ENCODE measurements around the gene OR10C1.

Gene OR10C1

DNA sequence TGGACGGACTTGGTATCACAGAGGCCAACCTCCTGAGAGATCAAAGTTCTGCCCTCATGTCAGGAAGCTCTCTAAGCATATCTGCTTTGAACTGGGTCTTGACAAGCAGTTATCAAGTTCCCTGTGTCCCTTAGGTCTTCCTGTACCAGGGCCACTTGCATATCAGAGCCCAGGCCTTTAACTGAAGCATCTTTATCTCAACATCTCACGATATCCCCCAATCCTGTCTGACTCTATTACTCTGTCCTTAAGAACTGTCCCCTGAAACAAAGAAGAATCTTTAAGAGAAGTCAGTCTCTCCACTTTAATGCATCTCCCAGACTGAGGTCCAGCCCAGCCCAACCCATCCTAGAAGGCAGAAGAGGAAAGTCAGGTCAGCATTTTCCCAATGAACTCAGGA, 40.5 kb downstream of the OR10C1 start:
- DNase-seq: no peak

DNA sequence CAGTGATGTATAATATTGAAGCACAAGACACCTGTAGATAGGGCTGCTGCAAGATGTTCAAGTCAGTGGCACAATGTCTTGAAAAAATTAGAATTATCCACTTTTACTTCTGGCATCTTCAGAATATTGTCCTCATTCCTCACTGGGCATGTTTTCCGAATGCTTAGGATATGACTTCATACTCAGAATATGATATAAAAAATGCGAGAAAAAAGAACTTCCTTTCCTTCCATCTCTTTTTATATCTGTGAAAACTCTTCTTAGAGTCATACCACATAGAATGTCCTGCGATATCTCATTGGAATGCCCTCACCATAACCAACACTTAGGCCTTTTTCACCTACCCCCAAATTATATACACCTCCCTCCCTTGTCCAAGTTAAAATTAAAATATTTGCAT, 44.1 kb downstream of the OR10C1 start:
- no peak for DNase-seq

DNA sequence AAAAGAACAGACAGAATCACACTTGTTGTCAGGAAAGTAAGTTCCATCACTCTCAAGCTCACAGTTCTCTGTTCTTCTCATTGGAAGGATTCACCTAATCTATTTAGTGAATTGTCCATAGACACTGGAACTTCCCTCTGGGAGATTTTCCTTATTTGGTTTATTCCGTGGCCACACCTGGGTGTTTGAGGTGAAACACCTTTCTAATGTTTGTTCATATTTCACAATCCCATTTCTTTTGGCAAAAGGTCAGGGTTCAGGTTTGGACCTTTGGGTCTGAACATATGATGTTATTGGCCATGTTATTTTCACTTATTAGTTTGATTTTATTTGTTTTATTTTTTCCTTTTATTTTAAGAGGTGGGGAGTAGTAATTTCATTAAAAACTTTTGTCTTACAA, 44.6 kb downstream of the OR10C1 start:
- DNase-seq: no peak

DNA sequence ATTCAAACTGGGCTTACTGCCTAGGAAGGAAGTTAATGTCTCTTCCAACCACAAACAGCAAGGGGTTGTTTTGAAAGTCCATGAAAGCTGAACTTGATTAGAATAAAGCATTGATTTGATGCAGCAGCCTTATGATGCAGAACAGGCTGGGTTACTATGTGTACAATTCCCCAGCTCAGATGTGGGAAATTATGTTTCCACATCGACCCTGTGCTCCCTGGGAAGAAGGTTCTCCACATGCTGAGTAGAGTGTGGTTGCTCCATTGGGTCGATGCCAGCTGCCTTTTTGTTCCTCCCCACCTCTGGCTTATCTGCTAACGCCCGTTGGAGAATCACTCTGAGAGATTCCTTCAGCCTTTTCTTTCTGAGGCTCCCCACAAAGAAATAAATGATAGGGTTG, 47.5 kb downstream of the OR10C1 start:
- no peak for DNase-seq

DNA sequence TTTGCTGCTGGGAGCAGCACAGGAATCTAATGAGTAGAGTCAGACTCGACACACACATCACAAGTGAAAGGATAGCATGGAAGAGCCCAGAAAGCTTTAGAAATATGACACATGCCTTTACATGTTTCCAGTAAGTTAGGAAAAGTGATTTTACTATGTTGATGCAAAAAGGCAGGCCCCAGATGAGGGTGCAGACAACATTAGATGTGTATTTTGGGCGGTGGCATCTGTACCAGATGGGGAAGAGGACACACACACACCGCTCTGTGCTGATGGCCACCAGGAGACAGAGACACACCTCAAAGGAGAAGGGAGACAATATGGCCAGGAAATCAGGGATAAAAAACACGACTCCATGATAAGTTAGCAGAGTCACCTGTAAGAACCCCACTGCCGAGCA, 48.0 kb downstream of the OR10C1 start:
- no peak for DNase-seq

DNA sequence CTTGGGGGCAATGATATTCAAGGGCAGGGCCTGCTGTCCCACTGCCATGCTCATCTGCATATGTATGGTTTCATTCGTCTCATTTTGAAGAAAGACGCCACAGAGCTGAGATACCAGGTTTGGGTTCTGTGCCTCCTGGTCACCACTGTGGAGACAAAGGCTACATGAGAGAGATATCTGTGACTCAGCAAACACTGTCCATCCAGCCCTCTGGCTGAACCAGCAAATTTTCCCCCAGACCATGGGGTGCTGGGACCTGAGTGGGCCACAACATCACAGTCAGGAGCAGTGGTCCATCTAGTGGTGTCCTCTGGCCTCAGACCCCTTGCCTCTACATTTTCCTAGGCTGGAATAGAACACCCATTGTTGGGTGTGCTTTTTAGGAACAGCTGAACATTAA, 48.6 kb downstream of the OR10C1 start, which contains the start of gene MAS1L:
TSS of gene MAS1L (minus strand) at position 297 of the 400 bp plus-strand sequence. CDS start at position 243, 54 bp downstream.
- DNase-seq: no peak

DNA sequence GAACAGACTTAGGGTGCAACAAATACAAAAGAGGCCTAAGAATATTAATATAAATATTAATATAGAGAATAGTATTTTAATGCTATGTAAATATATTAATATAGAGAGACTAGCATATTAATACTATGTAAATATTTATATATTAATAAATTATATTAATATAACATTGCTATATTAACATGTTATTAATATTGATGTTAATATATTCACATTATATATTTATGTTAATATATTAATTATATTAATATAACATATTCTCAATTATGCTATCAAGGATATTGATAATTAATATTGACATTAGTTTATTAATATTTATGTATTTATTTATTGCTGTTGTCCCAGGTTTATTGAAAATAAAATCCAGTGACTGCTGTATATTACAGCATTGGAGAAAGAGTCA, 49.8 kb downstream of the OR10C1 start:
- no peak for DNase-seq

DNA sequence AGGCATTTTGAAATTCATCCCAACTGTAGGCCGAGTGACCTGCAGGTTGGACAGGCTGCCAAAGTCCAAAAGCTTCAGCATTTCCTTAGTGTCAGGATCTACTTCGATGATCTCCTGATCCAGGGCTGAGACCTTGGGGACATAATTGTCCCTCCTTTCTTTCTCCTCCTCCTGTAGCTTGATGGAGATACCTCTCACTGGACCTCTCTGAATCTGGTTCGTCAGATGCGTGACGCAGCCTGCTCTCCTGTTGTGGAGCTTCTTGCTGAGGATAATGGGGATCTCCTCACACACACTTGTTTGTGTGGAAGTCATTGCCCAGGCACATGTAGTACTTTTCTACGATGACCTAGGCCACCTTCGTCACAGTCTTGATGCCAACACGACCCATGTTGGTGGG, 50.2 kb downstream of the OR10C1 start:
- DNase-seq: no peak

DNA sequence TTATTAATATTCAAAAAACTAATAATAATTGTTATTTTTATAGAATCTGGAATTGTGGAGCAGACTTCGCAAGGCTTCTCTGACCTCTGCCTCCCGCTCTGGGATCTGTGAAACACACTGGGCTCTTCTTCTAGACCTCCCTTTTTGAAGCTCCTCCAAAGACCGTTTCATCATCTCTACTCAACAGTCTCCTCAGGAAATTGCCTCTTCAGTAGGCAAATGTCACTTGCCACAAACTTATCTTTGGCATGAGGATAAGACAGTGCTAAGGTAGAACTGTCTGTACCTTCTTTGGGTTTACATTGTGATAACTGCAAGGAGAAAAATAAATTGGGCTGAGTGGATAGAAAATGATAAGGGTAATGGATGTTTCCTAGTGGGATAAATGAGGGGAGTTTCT, 50.9 kb downstream of the OR10C1 start:
- DNase-seq: no peak

DNA sequence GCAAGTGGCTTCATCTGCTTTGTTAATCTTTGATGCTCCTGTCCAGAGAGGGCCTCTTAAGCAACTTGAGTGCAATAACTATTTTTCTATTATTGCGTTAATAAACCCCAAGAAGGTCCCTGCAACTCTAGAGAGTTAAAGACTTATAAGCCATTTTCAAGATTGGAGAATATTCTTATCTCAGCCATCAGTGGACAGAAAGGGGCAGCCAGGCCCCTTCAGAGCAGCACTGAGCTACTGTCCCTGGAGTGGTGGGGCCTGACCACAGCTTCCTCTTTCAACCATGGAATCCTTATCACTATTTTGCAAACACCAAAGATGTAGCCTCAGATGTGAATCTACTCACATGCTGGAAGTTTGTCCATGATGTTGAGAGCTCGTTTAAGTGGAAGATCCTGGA, 51.4 kb downstream of the OR10C1 start:
- DNase-seq: no peak

Data from NCI-H446 (cell line).